ENCODE measurements around the gene ATP5MG. TPM values are rescaled to one million over a fixed set of nuclear protein-coding genes. Genes with fewer than 3 reads are reported as not detected.

Gene ATP5MG
- total RNA-seq, 1 donor from 2014 or later: 174 TPM

DNA sequence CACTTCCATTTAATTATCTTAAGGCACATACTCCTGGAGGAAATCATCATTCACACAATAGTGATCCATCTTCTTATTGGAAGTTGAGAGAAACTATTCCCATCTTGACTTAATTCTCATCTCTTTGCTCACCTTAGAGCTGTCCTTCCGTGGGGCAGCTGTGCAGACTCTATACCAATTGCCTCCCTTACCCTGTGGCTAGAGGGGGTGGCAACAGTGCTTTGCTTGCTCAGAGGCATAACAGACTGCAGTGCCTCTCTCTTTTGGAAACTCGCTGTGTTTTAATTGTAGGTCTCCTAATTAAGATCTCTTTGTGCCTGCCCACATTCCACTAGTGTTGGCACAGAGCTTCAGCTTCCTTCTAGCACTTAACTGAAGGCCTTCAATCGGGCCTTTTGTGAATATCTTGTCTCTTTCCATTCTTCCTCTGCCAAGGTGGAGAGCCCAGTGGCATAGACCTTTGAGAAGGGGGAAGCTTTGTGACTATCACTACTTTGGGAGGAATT is 40.4 kb downstream of the ATP5MG start:
- DNase-seq (ENCODE audit: low spot score): no peak

DNA sequence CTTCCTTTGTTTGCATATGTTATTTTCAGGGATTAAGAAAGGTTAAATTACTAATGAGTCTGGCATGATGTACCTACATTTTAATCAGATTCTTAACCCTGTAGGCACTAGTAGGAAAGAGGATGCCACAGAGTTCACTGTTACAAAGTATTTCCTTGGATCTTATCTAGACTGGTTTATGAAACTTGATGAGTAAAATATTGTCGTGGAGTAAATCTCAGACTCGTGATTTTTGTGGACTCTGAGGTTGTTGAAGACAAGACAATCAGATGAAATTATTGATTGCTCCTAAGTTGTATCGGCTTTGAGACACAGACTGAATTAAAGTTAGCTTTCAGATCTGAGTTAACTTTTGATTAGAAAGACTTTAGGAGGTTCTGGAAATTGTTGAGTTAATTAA is 40.9 kb downstream of the ATP5MG start:
- no peak for DNase-seq (ENCODE audit: low spot score)

DNA sequence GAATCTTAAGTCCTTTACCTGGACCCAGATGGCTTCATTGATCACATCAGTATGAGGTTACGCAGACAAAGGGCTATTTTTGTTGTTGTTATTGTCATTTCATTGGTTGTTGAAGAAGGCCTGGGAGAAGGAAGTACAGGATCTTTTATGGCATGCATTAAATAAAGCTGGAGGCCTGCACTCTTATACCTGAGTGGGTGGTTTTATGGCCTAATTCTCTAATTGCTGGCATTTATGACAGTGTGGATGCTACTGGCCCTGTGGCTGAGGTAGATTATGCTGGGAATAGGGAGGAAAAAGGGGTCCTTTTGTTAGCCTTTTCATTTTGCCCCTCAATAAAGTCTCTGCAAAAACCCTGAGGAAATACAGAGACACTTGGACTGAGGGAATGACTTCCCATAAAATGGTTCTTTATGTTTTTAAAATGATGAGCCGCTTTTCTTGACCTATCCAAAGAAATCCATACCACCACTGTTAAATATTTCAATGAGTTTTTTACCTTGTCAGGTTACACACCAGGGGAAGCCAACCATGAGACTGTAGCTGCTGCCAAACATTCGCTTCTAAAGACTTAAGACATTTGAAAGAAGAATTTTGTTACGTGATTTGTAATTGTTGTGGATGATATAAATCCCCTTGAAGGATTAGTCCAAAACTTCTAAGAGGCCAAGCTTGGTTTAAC is 41.6 kb downstream of the ATP5MG start:
- DNase-seq (ENCODE audit: low spot score): no peak

DNA sequence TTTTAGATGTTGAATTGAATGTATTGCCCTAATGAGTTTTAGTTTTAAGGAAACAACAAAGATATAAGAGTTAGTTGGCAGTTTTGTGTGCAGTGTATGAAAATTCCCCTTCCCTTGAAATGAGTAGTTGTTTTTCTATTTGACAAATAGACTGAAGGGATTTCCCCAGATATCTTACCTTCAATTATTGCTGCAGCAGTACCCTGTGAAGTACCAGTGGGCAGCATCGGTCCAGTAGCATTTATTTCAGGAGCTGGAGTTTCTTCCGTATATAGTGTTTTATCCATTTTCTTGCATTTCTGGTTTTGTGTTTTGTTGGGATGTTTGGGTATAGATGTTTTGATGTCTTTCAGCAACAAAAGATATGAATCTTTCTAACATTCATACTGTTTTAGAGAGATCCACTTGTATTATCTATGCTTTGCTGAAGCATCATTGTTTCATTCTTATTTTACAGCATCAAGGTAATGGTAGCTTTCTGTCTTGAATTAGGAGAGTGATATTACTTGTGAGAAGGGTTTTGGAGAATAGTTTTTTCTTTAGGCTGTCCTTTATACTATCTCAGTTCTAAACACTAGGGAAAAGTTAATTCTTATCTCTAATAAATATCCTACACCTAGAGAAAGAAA is 42.3 kb downstream of the ATP5MG start:
- DNase-seq (ENCODE audit: low spot score): no peak

DNA sequence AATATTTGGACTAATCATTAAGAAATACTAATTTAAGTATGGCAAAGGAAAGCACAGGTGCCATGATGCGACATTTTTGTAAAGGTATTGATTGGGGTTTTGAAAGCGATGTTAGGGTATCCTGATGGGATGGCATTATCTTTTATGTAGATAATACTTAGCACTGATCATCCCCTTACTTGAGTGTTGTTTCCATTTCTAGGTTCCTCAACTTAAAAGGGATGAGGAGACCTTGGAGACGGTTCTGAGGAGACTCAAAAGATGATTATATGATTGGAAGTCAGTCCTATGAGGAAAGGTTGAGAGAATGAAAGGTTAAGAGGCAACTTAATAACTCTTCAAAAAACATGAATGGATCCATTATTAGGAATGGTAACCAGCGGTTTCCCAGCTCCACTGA is 46.0 kb downstream of the ATP5MG start:
- no peak for DNase-seq (ENCODE audit: low spot score)

DNA sequence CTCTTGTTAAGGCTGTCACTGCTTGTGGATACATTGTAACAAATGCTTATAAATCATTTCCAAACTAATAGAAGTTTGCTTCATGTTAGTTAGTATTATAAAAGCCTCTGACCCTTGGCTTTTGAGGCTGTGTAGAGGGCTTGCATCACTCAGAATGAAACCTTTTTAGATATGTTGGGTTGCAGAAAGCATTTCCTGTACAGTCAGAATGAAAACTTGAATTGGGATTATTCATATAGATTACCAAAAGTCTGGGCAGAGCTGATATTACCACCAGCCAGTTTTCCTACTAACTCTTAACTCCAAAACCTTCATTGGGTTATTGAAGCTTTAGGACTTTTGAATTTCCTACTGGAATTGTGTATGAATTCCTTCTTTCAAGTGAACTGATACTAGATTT is 46.9 kb downstream of the ATP5MG start:
- DNase-seq (ENCODE audit: low spot score): no peak

DNA sequence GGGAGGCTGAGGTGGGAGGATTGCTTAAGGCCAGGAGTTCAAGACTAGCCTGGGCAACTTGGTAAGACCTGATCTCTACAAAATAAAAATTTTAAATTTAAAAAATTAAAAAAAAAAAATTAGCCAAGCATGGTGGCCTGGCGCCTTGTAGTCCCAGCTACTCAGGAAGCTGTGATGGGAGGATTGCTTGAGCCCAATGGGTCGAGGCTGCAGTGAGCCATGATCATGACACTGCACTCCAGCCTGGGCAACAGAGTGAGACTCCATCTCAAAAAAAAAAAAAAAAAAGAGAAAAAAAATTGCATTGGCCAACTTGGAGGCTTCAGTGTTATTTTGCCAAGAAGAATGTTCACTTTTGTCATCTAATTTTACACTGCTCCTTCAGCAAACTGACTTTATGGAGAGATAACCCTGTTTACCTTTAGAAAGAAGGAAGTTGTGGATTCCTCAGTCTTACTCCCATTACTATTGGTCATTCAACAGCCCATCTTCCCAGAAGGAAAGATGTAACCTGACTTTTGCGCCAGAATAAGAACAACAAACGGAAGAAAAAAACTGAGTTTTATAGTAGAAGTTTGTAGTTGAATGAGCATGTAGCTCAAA is 48.0 kb downstream of the ATP5MG start:
- no peak for DNase-seq (ENCODE audit: low spot score)

DNA sequence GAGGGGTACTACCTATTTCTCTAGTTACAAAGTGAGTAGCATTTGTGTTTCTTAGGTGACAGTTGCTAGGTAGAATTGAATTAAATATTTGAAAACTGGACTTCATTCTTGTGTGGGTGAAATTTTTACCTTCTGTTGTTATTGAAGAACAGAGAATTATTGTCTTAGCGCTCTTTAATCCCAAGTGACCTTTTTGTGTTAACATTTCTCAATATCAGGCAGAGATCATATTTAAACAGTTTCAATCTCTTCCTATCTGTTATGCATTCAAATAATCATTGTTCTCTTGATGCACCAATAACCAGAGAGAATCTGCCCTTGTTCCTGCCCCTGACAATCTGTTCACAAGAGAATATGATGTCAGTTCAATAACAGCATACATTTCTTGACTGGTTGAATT is 49.0 kb downstream of the ATP5MG start:
- no peak for DNase-seq (ENCODE audit: low spot score)

Other genes starting within 250 kb of the ATP5MG start
- gene SCN4B, start 248.8 kb upstream of the ATP5MG start, total RNA-seq: 1.4 TPM
- 0.18 TPM for gene SCN2B, start 225.0 kb upstream of the ATP5MG start, total RNA-seq
- gene JAML, start 176.6 kb upstream of the ATP5MG start, total RNA-seq: 13.9 TPM
- gene MPZL3, start 149.2 kb upstream of the ATP5MG start, total RNA-seq: 7.9 TPM
- 226 TPM for gene MPZL2, start 137.3 kb upstream of the ATP5MG start, total RNA-seq
- 8.0 TPM for gene CD3E, start 96.9 kb upstream of the ATP5MG start, total RNA-seq
- gene CD3D, start 58.9 kb upstream of the ATP5MG start, total RNA-seq: 10.4 TPM
- gene CD3G, start 57.3 kb upstream of the ATP5MG start, total RNA-seq: 2.1 TPM
- 46.5 TPM for gene UBE4A, start 42.0 kb upstream of the ATP5MG start, total RNA-seq
- gene KMT2A, start 34.9 kb downstream of the ATP5MG start, total RNA-seq: 106 TPM
- 0.60 TPM for gene TTC36, start 125.9 kb downstream of the ATP5MG start, total RNA-seq
- gene TMEM25, start 129.6 kb downstream of the ATP5MG start, total RNA-seq: 27.9 TPM
- gene IFT46, start 164.3 kb downstream of the ATP5MG start, total RNA-seq: 26.7 TPM
- 118 TPM for gene ARCN1, start 170.8 kb downstream of the ATP5MG start, total RNA-seq
- gene PHLDB1, start 206.0 kb downstream of the ATP5MG start, total RNA-seq: 93.1 TPM